ENCODE measurements around the gene ACOXL.
A peak's percentile ranks its signal among the peaks of the same experiment; 100 is the strongest.
"Not testable (repeated sequence)": the region's sequence is repeated elsewhere in the genome, so short reads cannot be mapped to it uniquely, and the experiment has no call there.

ACOXL gene

GRCh38 chr2:111037128-111037527 lies 304.8 kb downstream of the ACOXL start:
- H3K4me1 ChIP-seq = peaks cover 21 to 83% (median 54%) of the 10 kb centered on the region in 10 experiments
- no peaks in the 10 kb centered on the region for H3K27me3 ChIP-seq
- no peaks in the 10 kb centered on the region for H4K20me1 ChIP-seq
- H3K9ac ChIP-seq = no peak overlapping the region
- H3K36me3 ChIP-seq = no peaks in the 10 kb centered on the region
- no peak for TF ChIP-seq Cebpa-rat (IDR thresholded peaks at IDR 0.05)
- peak overlapping the region; percentile 1 to 68 (median 46); a peak in 19 of 22 replicates for H3K4me2 ChIP-seq
- no peaks in the 10 kb centered on the region for H3K9me3 ChIP-seq (replicated peaks in 1 of 11)
- no peak overlapping the region for H3K27ac ChIP-seq
- no peak overlapping the region for H3K4me3 ChIP-seq

- Histone ChIP-seq H3K4me1 (peaks cover 9 to 85% (median 56%) of the 10 kb centered on the region in 10 experiments; a peak in 18 of 20 replicates), H3K9me3 (replicated peaks in 1 of 11) (no peaks in the 10 kb centered on the region), H3K4me3 (no peak overlapping the region), H4K20me1 (no peaks in the 10 kb centered on the region), H3K4me2 (peak overlapping the region in 4 of 11 experiments; percentile 4 to 49 (median 10); a peak in 4 of 22 replicates), H3K36me3 (no peaks in the 10 kb centered on the region), H3K27me3 (no peaks in the 10 kb centered on the region), H3K9ac (no peak overlapping the region), H3K27ac (no peak overlapping the region)
- no peak for TF ChIP-seq Cebpa-rat (IDR thresholded peaks at IDR 0.05)
Measured at GRCh38 chr2:111039628-111040383, 307.4 kb downstream of the ACOXL start.

- peaks cover 4 to 11% (median 9%) of the 10 kb centered on the region in 11 experiments; a peak in 18 of 22 replicates for H3K9me3 ChIP-seq (replicated peaks in 1 of 11)
- peaks cover 8 to 79% (median 48%) of the 10 kb centered on the region in 10 experiments; a peak in 18 of 20 replicates for H3K4me1 ChIP-seq
- H3K27me3 ChIP-seq = no peaks in the 10 kb centered on the region
- no peaks in the 10 kb centered on the region for H3K36me3 ChIP-seq
- no peaks in the 10 kb centered on the region for H4K20me1 ChIP-seq
- H3K4me3 ChIP-seq = no peak overlapping the region
- no peak overlapping the region for H3K27ac ChIP-seq
- TF ChIP-seq Cebpa-rat (IDR thresholded peaks at IDR 0.05) = no peak
- H3K9ac ChIP-seq = no peak overlapping the region
- peak overlapping the region in 2 of 11 experiments; percentile 75 to 80; a peak in 2 of 22 replicates for H3K4me2 ChIP-seq
Measured at GRCh38 chr2:111041398-111042202, 309.2 kb downstream of the ACOXL start.

- Histone ChIP-seq H3K27ac (no peak overlapping the region), H3K4me1 (peaks cover 5 to 73% (median 41%) of the 10 kb centered on the region in 10 experiments; a peak in 18 of 20 replicates), H4K20me1 (no peaks in the 10 kb centered on the region), H3K27me3 (no peaks in the 10 kb centered on the region), H3K9me3 (replicated peaks in 1 of 11) (peaks cover 8 to 17% (median 14%) of the 10 kb centered on the region in 11 experiments; a peak in 18 of 22 replicates), H3K9ac (no peak overlapping the region), H3K4me3 (no peak overlapping the region), H3K36me3 (no peaks in the 10 kb centered on the region), H3K4me2 (peak overlapping the region in 9 of 11 experiments; percentile 31 to 80 (median 62); a peak in 16 of 22 replicates)
- no peak for TF ChIP-seq Cebpa-rat (IDR thresholded peaks at IDR 0.05)
Measured at GRCh38 chr2:111042261-111042660, 309.9 kb downstream of the ACOXL start.

- Histone ChIP-seq H3K27ac (peak overlapping the region in 1 of 11 experiments; percentile 14; a peak in 1 of 22 replicates), H3K4me2 (peak overlapping the region in 10 of 11 experiments; percentile 13 to 80 (median 62); a peak in 18 of 22 replicates), H3K4me1 (peaks cover 0 to 65% (median 34%) of the 10 kb centered on the region in 10 experiments; a peak in 17 of 20 replicates), H3K36me3 (no peaks in the 10 kb centered on the region), H3K9me3 (replicated peaks in 1 of 11) (peaks cover 8 to 19% (median 16%) of the 10 kb centered on the region in 11 experiments; a peak in 18 of 22 replicates), H4K20me1 (no peaks in the 10 kb centered on the region), H3K9ac (no peak overlapping the region), H3K27me3 (no peaks in the 10 kb centered on the region), H3K4me3 (no peak overlapping the region)
- no peak for TF ChIP-seq Cebpa-rat (IDR thresholded peaks at IDR 0.05)
Measured at GRCh38 chr2:111042772-111043771, 310.7 kb downstream of the ACOXL start.

- H3K4me2 ChIP-seq = peak overlapping the region in 9 of 11 experiments; percentile 31 to 80 (median 62); a peak in 16 of 22 replicates
- no peak for TF ChIP-seq Cebpa-rat (IDR thresholded peaks at IDR 0.05)
- H3K4me3 ChIP-seq = no peak overlapping the region
- peaks cover 0 to 66% (median 38%) of the 10 kb centered on the region in 10 experiments; a peak in 17 of 20 replicates for H3K4me1 ChIP-seq
- no peaks in the 10 kb centered on the region for H3K27me3 ChIP-seq
- H3K36me3 ChIP-seq = no peaks in the 10 kb centered on the region
- peak overlapping the region in 1 of 11 experiments; percentile 14; a peak in 1 of 22 replicates for H3K27ac ChIP-seq
- H3K9me3 ChIP-seq (replicated peaks in 1 of 11) = peaks cover 8 to 22% (median 17%) of the 10 kb centered on the region in 11 experiments; a peak in 18 of 22 replicates
- no peaks in the 10 kb centered on the region for H4K20me1 ChIP-seq
- H3K9ac ChIP-seq = no peak overlapping the region
Measured at GRCh38 chr2:111044066-111044465, 311.7 kb downstream of the ACOXL start.

GRCh38 chr2:111045236-111045635 lies 312.9 kb downstream of the ACOXL start:
- H3K36me3 ChIP-seq, H3K27ac ChIP-seq, H4K20me1 ChIP-seq, H3K4me3 ChIP-seq, H3K27me3 ChIP-seq, H3K9ac ChIP-seq: not testable (repeated sequence)
- Histone ChIP-seq H3K4me1 (peaks cover 0 to 66% (median 50%) of the 10 kb centered on the region in 10 experiments; a peak in 17 of 20 replicates), H3K4me2 (peak overlapping the region in 8 of 11 experiments; percentile 12 to 80 (median 66); a peak in 16 of 22 replicates), H3K9me3 (replicated peaks in 1 of 11) (peaks cover 8 to 23% (median 17%) of the 10 kb centered on the region in 11 experiments; a peak in 18 of 22 replicates)
